ENCODE data around the gene RSRC2.

The RSRC2 gene

GRCh38 chr12:122520676-122521075 is 6.1 kb downstream of the RSRC2 start:
- Histone ChIP-seq H3K36me3 (ENCODE audit: insufficient read depth, low read length) (peaks cover 97% of the 10 kb centered on the region), H2AFZ (ENCODE audit: low read depth, low read length) (no peak overlapping the region), H3K9me3 (ENCODE audit: insufficient read depth, low read length, severe bottlenecking) (no peaks in the 10 kb centered on the region), H3K79me2 (ENCODE audit: insufficient read depth, low read length) (peaks cover 99% of the 10 kb centered on the region), H3K4me2 (ENCODE audit: insufficient read depth, low read length) (no peak overlapping the region), H3K4me3 (ENCODE audit: low read depth in 1 of 2, low read length in 2 of 2) (no peak overlapping the region), H3K27me3 (ENCODE audit: insufficient read depth, low read length, poor library complexity) (no peaks in the 10 kb centered on the region), H3K27ac (ENCODE audit: low read length) (no peak overlapping the region), H3K9ac (ENCODE audit: low read depth, low read length) (no peak overlapping the region), H3K4me1 (ENCODE audit: insufficient read depth, low read length) (peaks cover 44% of the 10 kb centered on the region), H4K20me1 (ENCODE audit: insufficient read depth, low read length) (peaks cover 70% of the 10 kb centered on the region)
- TF ChIP-seq, protein P1, sequence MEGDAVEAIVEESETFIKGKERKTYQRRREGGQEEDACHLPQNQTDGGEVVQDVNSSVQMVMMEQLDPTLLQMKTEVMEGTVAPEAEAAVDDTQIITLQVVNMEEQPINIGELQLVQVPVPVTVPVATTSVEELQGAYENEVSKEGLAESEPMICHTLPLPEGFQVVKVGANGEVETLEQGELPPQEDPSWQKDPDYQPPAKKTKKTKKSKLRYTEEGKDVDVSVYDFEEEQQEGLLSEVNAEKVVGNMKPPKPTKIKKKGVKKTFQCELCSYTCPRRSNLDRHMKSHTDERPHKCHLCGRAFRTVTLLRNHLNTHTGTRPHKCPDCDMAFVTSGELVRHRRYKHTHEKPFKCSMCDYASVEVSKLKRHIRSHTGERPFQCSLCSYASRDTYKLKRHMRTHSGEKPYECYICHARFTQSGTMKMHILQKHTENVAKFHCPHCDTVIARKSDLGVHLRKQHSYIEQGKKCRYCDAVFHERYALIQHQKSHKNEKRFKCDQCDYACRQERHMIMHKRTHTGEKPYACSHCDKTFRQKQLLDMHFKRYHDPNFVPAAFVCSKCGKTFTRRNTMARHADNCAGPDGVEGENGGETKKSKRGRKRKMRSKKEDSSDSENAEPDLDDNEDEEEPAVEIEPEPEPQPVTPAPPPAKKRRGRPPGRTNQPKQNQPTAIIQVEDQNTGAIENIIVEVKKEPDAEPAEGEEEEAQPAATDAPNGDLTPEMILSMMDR (IDR thresholded peaks at IDR 0.05; ENCODE audit: borderline replicate concordance, extremely low read depth, low read length, poor library complexity, severe bottlenecking) = no peak
- no peak for TF ChIP-seq EZH2 (IDR thresholded peaks at IDR 0.05; ENCODE audit: borderline replicate concordance, low read depth, low read length, severe bottlenecking)
- ATAC-seq (ENCODE audit: insufficient read depth, low read depth) (no peak), DNase-seq (no peak)

- ATAC-seq (ENCODE audit: insufficient read depth, low read depth) = 0 out of 3 replicates have a peak, but pooled peaks have one; percentile 39
- no peak for DNase-seq
- H3K27me3 ChIP-seq (ENCODE audit: insufficient read depth, low read length, poor library complexity) = no peaks in the 10 kb centered on the region
- H3K4me1 ChIP-seq (ENCODE audit: insufficient read depth, low read length) = peaks cover 32% of the 10 kb centered on the region
- H2AFZ ChIP-seq (ENCODE audit: low read depth, low read length) = no peak overlapping the region
- H3K27ac ChIP-seq (ENCODE audit: low read length) = no peak overlapping the region
- peaks cover 99% of the 10 kb centered on the region for H3K79me2 ChIP-seq (ENCODE audit: insufficient read depth, low read length)
- H3K9me3 ChIP-seq (ENCODE audit: insufficient read depth, low read length, severe bottlenecking) = no peaks in the 10 kb centered on the region
- no peak overlapping the region; the same call in 1 of the 2 replicates for H3K4me2 ChIP-seq (ENCODE audit: insufficient read depth, low read length)
- TF ChIP-seq, protein P1 (IDR thresholded peaks at IDR 0.05; ENCODE audit: borderline replicate concordance, extremely low read depth, low read length, poor library complexity, severe bottlenecking) = no peak
- TF ChIP-seq EZH2 (IDR thresholded peaks at IDR 0.05; ENCODE audit: borderline replicate concordance, low read depth, low read length, severe bottlenecking) = no peak
- no peak overlapping the region for H3K4me3 ChIP-seq (ENCODE audit: low read depth in 1 of 2, low read length in 2 of 2)
- H3K36me3 ChIP-seq (ENCODE audit: insufficient read depth, low read length) = peaks cover 99% of the 10 kb centered on the region
- H4K20me1 ChIP-seq (ENCODE audit: insufficient read depth, low read length) = peaks cover 68% of the 10 kb centered on the region
- H3K9ac ChIP-seq (ENCODE audit: low read depth, low read length) = no peak overlapping the region
Observed at GRCh38 chr12:122519418-122519817, 7.3 kb downstream of the RSRC2 start.

- no peaks in the 10 kb centered on the region for H3K27me3 ChIP-seq (ENCODE audit: insufficient read depth, low read length, poor library complexity)
- peaks cover 27% of the 10 kb centered on the region for H3K4me1 ChIP-seq (ENCODE audit: insufficient read depth, low read length)
- H3K9ac ChIP-seq (ENCODE audit: low read depth, low read length) = no peak overlapping the region
- H2AFZ ChIP-seq (ENCODE audit: low read depth, low read length) = no peak overlapping the region
- H3K79me2 ChIP-seq (ENCODE audit: insufficient read depth, low read length) = peaks cover 97% of the 10 kb centered on the region
- no peak overlapping the region for H3K27ac ChIP-seq (ENCODE audit: low read length)
- peaks cover 99% of the 10 kb centered on the region for H3K36me3 ChIP-seq (ENCODE audit: insufficient read depth, low read length)
- no peaks in the 10 kb centered on the region for H3K9me3 ChIP-seq (ENCODE audit: insufficient read depth, low read length, severe bottlenecking)
- peaks cover 64% of the 10 kb centered on the region for H4K20me1 ChIP-seq (ENCODE audit: insufficient read depth, low read length)
- ATAC-seq (ENCODE audit: insufficient read depth, low read depth) (no peak), DNase-seq (no peak)
- H3K4me3 ChIP-seq (ENCODE audit: low read depth in 1 of 2, low read length in 2 of 2) = no peak overlapping the region
- no peak for TF ChIP-seq EZH2 (IDR thresholded peaks at IDR 0.05; ENCODE audit: borderline replicate concordance, low read depth, low read length, severe bottlenecking)
- TF ChIP-seq, protein P1 (IDR thresholded peaks at IDR 0.05; ENCODE audit: borderline replicate concordance, extremely low read depth, low read length, poor library complexity, severe bottlenecking) = no peak
- no peak overlapping the region for H3K4me2 ChIP-seq (ENCODE audit: insufficient read depth, low read length)
Observed at GRCh38 chr12:122518908-122519307, 7.8 kb downstream of the RSRC2 start.

- Histone ChIP-seq H3K27me3 (ENCODE audit: insufficient read depth, low read length, poor library complexity) (no peaks in the 10 kb centered on the region), H3K9me3 (ENCODE audit: insufficient read depth, low read length, severe bottlenecking) (no peaks in the 10 kb centered on the region), H3K36me3 (ENCODE audit: insufficient read depth, low read length) (peaks cover 97% of the 10 kb centered on the region), H4K20me1 (ENCODE audit: insufficient read depth, low read length) (peaks cover 63% of the 10 kb centered on the region), H3K79me2 (ENCODE audit: insufficient read depth, low read length) (peaks cover 95% of the 10 kb centered on the region), H3K27ac (ENCODE audit: low read length) (no peak overlapping the region), H3K4me1 (ENCODE audit: insufficient read depth, low read length) (peaks cover 18% of the 10 kb centered on the region; the same call in 1 of the 2 replicates), H3K4me2 (ENCODE audit: insufficient read depth, low read length) (no peak overlapping the region), H3K4me3 (ENCODE audit: low read depth in 1 of 2, low read length in 2 of 2) (no peak overlapping the region), H2AFZ (ENCODE audit: low read depth, low read length) (no peak overlapping the region), H3K9ac (ENCODE audit: low read depth, low read length) (no peak overlapping the region)
- TF ChIP-seq, protein P1 (IDR thresholded peaks at IDR 0.05; ENCODE audit: borderline replicate concordance, extremely low read depth, low read length, poor library complexity, severe bottlenecking) = no peak
- no peak for TF ChIP-seq EZH2 (IDR thresholded peaks at IDR 0.05; ENCODE audit: borderline replicate concordance, low read depth, low read length, severe bottlenecking)
- DNase-seq (no peak), ATAC-seq (ENCODE audit: insufficient read depth, low read depth) (no peak)
Observed at GRCh38 chr12:122517877-122518276, 8.9 kb downstream of the RSRC2 start.
